Inferior parietal cortex (tissue), 1 donor: ENCODE measurements around the gene ESR1.
"Not testable (repeated sequence)": the region's sequence is repeated elsewhere in the genome, so short reads cannot be mapped to it uniquely, and the experiment has no call there.

ENCODE experiments used
- DNase-seq: peaks from one replicate; pipeline ENCODE4 v3.0.0-alpha.2; 2016; ENCODE audit errors: extremely low spot score

ESR1 gene

GRCh38 chr6:152054441-152054840 lies 247.0 kb downstream of the ESR1 start:
- DNase-seq = no peak

- DNase-seq = no peak
These were observed 248.0 kb downstream of the ESR1 start for GRCh38 chr6:152055517-152055916.

GRCh38 chr6:152057832-152058498 lies 250.5 kb downstream of the ESR1 start:
- DNase-seq = no peak

- no peak for DNase-seq
These were observed 252.4 kb downstream of the ESR1 start for GRCh38 chr6:152059909-152060308.

GRCh38 chr6:152062476-152062875 lies 255.0 kb downstream of the ESR1 start:
- no peak for DNase-seq

GRCh38 chr6:152063170-152063921 lies 255.9 kb downstream of the ESR1 start:
- no peak for DNase-seq

GRCh38 chr6:152068622-152069261 lies 261.3 kb downstream of the ESR1 start:
- DNase-seq = no peak

GRCh38 chr6:152070556-152070955 lies 263.1 kb downstream of the ESR1 start:
- DNase-seq = no peak

- no peak for DNase-seq
These were observed 263.8 kb downstream of the ESR1 start for GRCh38 chr6:152071318-152071717.

GRCh38 chr6:152071843-152072242 lies 264.4 kb downstream of the ESR1 start:
- no peak for DNase-seq

- not testable (repeated sequence) for DNase-seq
These were observed 268.8 kb downstream of the ESR1 start for GRCh38 chr6:152076242-152076641.

- DNase-seq = no peak
These were observed 270.5 kb downstream of the ESR1 start for GRCh38 chr6:152078001-152078400.

- DNase-seq = no peak
These were observed 271.3 kb downstream of the ESR1 start for GRCh38 chr6:152078804-152079203.

- no peak for DNase-seq
These were observed 278.0 kb downstream of the ESR1 start for GRCh38 chr6:152085451-152085921.

GRCh38 chr6:152086223-152086873 lies 278.9 kb downstream of the ESR1 start:
- no peak for DNase-seq

- DNase-seq = no peak
These were observed 279.6 kb downstream of the ESR1 start for GRCh38 chr6:152087096-152087495.

- no peak for DNase-seq
These were observed 280.2 kb downstream of the ESR1 start for GRCh38 chr6:152087701-152088100.

GRCh38 chr6:152089992-152090391 lies 282.5 kb downstream of the ESR1 start:
- DNase-seq = no peak

GRCh38 chr6:152091201-152091600 lies 283.7 kb downstream of the ESR1 start:
- DNase-seq = no peak

GRCh38 chr6:152091851-152092341 lies 284.4 kb downstream of the ESR1 start:
- no peak for DNase-seq

GRCh38 chr6:152093711-152094110 lies 286.2 kb downstream of the ESR1 start:
- DNase-seq = no peak

GRCh38 chr6:152094276-152094675 lies 286.8 kb downstream of the ESR1 start:
- DNase-seq = no peak
